Eye (tissue), 1 donor: Measurements from ENCODE around the gene RASL11B.

Experiments used
- DNase-seq: peaks from one replicate; pipeline ENCODE4 v3.0.0-alpha.2; 2015

Gene RASL11B

DNA sequence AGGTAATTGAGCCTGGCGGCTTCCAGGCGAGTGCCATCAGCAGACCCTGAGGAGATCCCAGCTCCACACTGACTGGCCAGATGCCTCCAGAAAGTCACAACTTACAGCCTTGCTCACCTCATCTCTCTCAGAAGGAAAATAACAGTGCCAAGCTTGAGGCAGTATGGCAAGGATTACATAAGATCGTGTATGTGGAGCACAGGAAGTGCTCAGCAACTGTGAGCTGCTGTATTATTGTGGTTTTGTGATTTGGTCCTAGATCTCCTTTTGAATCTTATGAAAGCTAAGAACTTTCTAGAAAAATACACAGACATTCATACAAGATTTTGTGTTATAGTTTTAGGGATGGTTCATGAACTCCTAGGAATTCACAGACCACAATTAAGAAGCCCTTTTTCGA is 14.0 kb downstream of the RASL11B start:
- DNase-seq = no peak

DNA sequence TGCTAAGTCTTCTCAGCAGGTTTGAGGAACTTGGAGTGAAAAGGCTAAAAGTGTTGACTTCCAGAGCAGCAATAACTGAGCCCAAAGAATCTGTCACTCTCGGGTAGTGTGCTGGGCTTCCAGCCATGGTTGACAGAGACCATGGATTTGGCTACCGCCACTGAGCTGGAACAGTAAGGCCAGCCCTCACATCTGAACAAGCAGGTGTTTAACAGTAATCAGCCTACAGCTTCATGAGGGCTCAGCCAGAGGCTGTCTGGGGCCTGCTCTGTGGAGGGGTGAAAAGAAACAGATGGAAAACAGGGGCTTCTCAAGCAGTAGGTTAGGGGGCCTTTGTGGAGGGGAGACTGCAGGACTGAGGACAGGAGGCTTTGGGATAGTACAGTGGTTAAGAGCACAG is 14.9 kb downstream of the RASL11B start:
- DNase-seq = no peak

DNA sequence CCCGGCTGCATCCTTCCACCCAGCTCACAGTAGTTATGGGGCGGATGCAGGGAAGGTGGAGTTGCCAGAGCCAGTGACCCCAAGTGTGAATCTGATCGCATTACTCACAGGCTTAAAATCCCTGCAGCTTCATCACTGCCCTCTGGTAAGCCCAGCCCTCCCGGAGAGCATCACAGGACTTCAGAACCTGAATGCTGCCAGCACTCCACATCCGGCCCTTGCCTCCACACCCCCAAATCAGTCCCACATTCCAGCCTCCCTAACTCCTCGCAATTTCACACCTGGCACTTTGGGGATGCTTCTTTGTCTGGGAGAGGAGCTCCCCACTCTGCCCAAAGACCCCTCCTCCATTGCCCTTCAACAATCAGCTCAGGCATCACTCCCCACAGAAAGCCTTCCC is 15.6 kb downstream of the RASL11B start:
- no peak for DNase-seq

DNA sequence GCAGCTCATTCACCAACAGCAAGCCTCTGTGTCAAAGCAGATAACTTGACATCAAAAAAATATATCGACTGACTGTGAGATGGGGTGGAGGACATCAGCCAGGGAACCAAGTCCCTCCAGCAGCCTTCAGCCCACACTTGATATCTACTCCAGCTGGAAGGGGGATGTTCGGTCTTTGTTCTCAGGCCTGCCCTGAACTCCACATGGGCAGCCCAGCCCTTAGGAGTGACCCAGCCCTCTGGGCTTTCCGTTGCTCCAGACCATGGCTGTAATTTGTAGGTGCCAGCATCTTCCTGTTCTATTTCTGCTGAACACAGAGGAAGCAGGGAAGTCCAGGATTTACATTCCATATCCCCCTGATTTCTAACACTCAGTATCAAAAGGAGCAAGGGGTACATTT is 17.4 kb downstream of the RASL11B start:
- DNase-seq = no peak

DNA sequence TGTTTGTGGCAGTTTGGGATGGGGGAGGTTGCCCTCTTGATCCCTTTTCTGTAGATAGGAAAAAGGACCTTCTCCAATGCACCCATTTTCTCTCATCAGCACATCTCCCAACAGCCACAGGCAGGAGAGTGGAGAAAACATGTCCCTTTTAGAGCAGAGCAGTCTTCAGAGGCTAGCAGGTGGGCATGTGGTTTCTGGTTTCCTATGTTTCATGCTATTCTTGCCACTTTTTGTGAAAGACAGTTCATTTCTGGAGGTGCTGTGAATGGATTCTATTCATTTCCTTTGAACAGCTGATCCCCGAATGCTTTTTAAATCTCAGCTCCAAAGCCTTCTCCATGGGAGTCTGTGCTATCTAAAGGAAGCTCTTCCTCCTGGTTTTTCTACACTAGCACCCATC is 18.9 kb downstream of the RASL11B start:
- no peak for DNase-seq

DNA sequence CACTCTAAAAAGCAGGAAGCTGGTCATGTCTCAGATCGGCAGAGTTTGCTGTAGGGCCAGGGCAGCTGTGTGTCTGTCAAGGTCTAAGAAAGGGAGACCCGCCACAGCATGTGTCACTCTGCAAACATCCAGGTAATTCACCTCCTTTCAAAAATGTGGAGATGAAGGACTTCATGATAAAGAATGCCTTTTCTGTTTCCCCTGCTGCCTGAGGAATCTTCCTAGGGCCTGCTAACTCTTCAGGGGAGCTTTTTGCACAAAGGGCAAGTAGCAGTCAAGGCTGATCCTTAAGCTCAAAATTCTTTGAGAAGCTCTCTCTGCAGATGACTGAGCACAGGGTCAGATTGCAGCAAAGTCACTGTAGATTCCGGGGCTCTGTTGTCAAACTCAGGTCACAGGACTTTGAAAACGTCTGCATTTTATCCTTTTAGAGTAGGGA is 21.1 kb downstream of the RASL11B start:
- DNase-seq = no peak

DNA sequence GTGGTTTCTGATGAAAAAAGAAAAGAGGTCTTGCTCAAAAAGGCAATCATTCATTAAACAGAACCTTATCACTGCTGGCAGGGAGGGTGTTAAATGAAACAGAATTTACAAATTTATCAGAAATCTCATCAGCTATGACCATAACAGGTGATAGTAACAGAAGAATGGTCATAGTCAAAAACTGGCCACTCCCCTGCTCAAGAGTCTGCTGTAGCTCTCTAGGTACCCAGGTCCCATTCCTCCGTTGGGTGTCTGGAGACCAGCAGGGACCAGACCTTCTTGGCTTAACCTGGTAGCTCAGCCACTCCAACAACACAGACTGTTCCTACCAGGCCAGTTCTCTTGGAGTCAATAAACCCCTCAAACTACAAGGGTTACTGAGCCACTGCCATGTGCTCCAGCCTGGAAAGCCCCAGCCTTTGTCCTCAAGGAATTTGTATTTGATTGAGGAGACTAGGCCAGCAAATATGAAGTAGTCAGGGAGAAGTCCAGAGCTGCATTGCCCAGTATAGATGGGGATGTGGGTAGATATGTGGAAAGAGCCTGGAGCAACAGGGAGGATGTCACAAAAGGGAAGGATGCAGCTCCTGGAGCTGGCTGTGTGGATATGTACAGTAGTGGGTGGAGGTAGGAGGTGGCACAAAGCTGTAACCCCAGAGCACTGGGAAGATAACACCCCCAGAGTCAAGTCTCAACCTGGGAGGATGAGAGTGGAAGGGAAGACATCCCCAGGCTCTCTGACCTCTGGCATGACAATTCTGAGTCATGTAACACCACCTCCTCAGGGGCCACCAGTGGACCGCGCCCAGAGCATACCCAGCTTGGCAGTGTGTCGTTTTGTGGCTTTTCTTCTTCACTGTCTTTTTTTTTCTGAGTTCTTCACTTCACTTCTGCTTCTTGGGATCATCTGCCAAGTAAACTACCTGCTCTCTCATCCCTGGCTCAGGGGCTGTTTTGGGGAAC is 21.9 kb downstream of the RASL11B start:
- no peak for DNase-seq

DNA sequence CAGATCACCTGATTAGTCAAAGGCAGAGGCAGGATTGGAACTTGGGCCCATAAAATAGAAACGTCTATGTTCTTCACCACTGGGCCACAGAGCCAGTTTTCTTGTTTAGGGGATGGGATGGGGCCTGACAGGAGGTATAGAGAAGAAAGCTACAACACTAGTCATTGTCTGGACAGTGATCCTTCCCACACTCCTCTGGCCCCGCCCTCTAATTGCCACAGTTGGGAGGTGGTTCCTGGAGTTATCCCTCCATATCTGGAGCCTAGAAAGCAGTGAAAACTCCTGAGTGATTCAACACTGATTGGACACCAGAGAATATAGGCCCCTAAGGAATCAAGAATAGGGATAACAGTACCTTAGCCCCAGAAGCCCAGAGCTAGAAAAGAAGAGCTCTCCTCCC is 22.9 kb downstream of the RASL11B start:
- DNase-seq = no peak

DNA sequence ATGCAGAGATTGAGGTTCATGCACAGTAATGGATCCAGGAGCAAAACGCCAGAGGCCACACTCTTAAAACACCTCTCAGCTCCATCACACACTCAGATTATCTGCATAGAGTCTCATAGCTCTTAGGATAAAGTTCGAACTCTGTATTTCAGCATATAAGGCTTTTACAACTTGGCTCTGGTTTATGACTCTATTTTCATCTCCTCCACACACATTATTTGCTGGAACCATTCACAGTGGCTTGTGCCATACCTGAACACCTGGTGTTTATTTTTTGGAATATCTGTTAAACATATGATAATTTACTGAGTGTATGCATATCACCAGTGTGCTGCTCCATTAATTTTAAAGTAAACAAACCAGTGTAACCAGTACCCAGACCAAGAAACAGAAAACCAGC is 27.2 kb downstream of the RASL11B start:
- DNase-seq = no peak

DNA sequence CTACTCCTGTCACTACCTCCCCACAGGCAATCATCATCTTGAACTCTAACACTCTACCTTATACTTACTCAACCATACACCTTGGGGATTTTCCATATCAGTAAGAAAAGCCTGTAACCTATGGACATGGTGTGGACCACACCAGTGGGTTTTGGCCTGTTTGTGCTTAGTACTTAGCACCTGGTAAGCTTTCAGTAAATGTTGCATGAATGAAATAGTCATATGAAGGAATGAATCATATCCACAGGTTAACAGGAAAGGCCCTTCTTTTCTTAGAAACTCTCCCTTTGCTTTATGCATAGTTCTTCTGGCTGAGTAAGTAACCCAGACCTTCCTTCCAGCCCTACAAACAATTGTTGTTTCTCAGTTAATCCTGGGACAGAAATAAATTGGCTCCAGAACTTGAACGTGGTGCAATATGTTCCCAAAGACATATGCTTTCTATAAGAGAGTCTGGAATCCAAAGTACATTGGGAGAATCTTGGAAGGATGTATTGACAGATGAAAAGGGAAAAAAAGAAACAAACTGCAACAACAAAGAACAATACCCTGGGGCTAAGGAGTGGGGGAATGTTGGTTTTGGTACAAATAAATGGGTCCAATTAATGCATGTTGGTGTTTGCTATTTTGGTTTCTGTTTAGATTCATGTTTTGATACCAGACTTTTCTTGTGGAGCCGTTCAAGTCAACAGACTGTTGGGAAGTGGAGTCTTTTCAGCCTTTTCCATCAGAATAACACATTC is 27.8 kb downstream of the RASL11B start:
- DNase-seq = peak; percentile 69

DNA sequence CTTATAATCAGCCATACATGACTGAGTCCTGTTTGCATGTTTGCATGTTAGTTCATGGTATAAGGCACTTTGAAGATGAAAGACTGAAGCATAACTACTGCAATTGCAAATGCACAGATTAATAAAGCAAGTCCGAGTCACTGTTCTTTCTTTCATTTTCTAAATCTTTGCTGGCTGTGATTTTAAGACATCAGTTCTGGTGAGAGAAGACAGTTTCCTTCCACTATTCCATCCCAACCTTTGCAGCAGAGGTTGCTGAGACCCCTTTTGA is 28.3 kb downstream of the RASL11B start:
- no peak for DNase-seq

DNA sequence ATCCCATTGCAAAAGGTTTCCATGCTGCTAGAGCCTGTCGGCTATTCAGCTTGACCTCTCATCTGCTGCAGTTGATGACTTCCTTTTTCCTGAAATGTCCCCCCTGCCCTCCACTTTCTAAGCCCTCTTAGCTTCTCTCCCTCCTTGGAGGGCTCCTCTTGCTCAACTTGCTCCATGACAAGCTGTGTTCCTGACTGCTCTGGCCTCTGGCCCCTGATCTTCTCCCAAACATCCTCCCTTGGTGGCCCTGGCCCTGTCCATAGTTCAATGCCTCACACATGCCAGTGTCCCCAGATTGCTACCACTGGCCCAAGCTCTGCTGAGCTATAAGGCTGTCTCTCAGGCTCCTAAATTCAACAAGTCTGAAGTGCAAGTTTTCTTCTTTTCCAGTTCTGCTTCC is 29.6 kb downstream of the RASL11B start:
- no peak for DNase-seq

DNA sequence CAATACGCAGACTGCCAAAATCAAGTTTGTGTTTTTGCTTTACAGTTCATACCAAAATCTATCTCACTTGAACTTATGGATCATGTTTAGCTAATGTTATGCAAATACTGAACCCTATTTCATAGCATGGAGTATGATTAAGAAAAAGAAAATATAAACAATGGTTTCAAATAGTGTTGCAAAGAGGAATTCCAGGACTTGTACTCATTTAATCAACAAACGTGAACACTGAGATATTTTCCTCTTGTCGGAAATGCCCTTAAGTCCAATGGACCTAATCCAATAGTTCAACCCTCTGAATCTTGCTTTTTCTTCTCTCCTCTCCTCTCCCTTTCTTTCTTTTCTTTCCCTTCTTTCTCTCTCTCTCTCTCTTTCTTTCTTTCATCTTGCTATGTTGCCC is 30.8 kb downstream of the RASL11B start:
- no peak for DNase-seq

DNA sequence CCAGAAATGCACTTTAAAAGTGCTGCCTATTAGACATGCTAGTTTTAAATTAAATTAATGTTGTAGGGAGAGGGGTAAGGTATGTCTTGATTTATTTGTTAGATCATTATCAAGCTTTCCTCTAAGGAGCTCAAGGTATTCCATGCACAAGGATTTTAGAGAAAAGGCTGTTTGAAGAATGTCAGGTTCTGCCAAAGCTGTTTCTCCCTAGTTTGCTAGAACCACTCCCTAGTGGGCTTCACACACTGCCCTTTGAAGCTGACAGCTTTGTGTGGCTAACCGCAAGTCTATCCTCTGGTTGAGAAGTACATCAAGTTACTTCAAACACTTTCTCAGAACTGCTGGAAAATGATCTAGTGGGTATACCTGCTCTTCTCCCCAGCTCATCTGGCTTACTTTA is 32.3 kb downstream of the RASL11B start:
- peak; percentile 54 for DNase-seq

DNA sequence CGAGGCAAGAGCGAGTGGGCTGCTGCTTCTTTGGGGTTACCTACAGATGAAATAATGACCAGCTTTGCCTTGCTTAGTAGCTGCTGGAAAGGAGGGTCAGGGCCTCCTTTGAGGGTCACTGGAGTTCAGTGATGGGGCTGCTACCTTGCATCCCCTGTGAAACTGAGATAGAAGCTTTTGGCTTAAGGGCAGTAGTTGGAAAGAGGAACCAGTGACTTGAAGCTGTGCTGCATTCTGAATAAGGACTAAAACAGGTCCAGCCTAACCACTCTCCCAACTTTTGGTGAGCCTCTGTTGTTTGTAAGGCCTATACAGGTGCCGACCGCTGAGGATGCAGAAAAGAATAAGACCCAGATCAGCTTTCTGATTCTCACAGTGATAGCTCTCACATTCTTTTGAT is 41.2 kb downstream of the RASL11B start:
- no peak for DNase-seq

DNA sequence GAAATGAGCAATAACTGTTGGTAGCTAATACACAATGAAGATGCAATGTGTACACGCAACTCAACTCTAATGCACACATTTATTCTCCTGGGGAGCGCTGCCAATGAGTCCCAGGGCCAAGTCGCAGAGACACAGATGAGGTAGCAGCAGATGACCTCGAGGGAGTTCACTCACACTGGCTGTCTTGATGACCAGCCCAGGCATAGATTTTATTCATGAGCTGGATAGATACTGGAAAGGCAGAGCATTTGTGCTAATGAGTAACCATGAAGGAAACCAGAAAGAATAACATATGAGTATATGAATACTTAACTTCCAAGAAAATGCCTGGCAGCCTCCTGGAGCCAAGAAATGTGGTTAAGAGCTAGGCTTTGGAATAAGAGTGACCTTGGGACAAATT is 42.3 kb downstream of the RASL11B start:
- DNase-seq = peak; percentile 50

DNA sequence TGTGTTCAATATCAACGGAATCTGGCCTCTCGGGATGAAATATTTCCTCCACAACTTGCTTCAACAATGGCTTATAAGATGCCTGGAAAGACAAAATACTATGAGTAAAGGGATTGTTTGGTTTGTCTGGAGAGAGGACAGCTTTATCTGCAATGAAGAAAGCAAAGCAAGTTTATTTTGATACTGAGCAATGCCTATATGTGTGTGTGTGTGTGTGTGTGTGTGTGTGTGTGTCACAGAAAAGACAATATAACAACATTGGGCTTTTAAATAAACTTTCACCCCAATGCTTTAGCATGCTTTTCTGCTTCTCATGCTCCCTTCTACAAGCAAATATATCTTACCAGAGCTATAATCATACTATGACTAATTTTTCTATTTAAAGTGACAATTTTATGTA is 45.4 kb downstream of the RASL11B start:
- no peak for DNase-seq

DNA sequence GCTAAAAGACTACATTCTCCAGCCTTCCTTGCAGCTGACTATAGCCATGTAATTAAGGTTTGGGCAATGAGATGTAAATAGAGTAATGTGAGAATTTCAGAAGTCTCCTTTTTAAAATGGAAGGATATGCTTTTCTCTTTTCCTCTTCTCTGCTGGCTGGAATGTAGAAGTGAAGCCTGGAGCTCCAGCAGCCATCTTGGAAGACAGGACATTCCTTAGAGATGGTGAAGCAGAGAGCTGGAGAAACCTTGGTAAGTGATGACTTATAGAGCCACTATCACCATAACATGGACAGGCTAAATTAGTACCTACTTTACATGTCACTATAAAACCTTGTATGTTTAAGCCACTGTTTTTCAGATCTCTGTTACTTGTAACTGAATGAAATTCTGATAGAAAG is 48.0 kb downstream of the RASL11B start:
- no peak for DNase-seq

DNA sequence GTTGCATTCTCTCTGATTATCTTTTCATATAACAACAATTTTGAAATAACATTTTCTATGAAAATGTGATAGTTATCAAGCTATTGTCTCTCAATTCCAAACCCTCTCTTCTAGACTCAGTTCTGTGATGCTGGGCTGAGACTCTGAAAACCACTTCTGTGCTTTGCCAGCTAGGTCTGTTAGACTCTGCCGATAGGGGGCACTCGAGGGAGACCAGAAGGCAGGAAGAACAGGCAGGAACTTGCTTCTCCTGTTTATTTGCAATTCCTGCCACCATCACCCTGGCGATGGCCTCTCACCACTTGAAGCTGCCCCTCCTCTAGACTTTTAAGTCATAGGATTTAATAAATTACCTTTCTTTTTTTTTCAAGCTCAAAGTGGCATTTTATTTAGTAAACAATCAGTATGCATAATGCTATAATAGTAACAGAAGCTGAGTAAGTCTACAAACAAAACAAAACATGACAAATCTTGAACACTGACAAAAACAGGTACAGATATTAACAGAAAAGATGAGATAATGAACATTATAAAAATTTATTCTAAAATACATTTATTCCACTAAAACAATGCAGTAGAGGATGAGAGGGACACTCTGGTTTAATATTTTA is 49.7 kb downstream of the RASL11B start:
- DNase-seq = peak; percentile 82

DNA sequence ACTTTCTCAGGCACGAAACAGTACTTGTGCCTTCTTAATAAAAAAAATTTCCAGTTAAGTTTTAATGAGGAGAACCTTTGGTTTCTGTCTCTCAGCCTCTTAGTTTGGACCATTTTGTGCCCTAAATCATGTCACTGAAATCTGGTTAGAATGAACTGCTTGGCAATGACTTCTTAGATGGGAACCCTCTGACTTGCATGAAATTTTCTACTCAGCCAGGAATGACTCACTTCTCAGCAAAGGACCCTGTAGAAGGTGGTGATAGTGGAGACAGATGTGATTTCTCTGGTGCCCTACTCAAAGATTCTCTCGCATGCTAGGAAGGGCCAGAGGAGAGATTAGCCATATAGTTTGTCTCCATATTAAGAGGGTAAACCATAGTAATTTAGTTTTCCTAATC is 50.5 kb downstream of the RASL11B start:
- DNase-seq = no peak

DNA sequence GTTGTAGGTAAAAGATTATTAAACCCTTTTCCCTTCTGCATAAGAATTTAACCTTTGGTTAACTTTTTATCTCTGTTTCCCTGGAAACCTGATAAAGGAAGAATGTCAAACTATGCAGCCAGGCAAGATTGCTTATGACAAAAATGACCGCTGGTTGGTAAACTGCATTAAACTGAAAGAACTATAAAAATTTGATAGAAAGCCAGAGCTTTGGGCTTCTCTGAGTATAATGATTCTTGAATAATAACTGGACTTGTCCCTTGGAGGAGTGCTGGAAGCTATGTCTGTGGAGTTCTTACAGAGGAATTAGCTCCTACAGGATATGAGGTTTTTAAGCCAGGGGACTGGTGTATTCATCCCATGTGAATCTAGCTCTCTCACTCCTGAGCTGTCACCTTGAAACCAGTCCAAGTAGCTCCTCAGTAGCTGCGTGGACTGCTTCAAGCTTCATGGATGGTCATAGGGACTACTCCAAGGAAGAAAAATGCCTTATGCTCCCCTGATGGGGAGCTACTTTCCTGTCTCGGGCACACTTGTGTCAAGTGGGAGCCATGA is 52.0 kb downstream of the RASL11B start:
- no peak for DNase-seq

DNA sequence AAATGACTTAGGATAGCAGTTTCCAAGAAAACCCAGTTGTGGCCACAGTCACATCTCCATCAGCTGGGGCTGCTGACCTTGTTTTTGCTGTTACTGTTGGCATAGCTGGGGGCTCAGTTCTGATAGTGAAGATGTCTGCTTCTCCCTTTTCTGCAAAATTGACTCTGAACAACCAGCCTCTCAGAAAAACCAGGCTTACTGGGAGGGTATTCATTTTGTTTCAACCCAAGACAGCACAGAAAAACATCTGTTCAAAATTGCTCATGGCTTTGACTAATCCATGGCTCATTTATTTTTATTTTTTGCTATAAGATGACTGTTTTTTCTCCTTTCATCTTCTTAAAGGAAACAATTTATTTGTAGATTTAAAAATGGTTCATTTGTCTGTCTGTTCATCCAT is 53.1 kb downstream of the RASL11B start:
- DNase-seq = no peak

DNA sequence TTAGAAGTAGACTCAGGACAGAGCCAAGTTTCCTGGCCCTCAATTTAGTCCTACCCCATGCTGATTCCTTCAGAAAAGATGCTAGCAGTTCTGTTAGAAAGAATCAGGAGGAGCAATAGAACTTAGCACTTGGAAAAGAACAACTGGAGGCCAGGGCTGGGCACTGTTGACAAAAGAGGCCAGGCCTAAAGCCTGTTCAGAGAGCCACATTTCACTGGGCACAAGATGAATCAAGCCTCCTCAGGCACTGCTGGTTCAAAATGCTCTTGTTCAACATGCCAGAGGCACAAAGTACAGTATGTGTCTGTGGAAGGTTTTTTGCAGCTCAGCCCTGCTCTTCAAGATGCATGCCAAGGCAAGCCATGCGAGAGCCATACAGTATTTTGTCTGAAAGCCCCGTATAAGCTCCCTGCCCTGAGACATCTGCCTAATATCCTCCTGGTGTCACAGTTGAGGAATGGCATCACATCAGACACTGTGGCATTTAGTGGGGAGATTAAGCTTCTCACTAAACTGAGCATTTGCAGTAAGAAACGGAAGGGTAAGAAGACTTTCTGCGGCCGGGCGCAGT is 53.7 kb downstream of the RASL11B start:
- peak; percentile 51 for DNase-seq
